Fibroblast of lung (primary cell): ENCODE results near the gene GPR3. TPM values are rescaled to one million over a fixed set of nuclear protein-coding genes. Genes with fewer than 3 reads are reported as not detected.
A peak's percentile ranks its signal among the peaks of the same experiment; 100 is the strongest.
"Not testable (repeated sequence)": the region's sequence is repeated elsewhere in the genome, so short reads cannot be mapped to it uniquely, and the experiment has no call there.

Experiments
- DNase-seq, 2 donors: peaks; one replicate each; pipeline versions ENCODE4 v3.0.0 to v3.0.0-alpha.2; 2010; ENCODE audit warnings: low read depth in 2 of 2
- H2AFZ ChIP-seq: 2 replicates; pipeline ENCODE4 v1.5.1; 2012; ENCODE audit warnings: low read length, control low read depth, inconsistent platforms
- H3K27ac ChIP-seq: 2 replicates; pipeline ENCODE4 v1.5.1; 2011; ENCODE audit warnings: low read length, control low read depth; ENCODE audit not compliant: insufficient read depth
- H3K27me3 ChIP-seq: 2 replicates; pipeline ENCODE4 v1.5.1; 2011; ENCODE audit warnings: mild to moderate bottlenecking, low read length; ENCODE audit not compliant: control insufficient read depth, insufficient read depth
- H3K36me3 ChIP-seq: 2 replicates; pipeline ENCODE4 v1.5.1; 2011; ENCODE audit warnings: low read length; ENCODE audit not compliant: control insufficient read depth, insufficient read depth
- H3K4me1 ChIP-seq: 2 replicates; pipeline ENCODE4 v1.5.1; 2011; ENCODE audit warnings: low read length; ENCODE audit not compliant: control insufficient read depth, insufficient read depth; ENCODE audit errors: extremely low read depth
- H3K4me2 ChIP-seq: 2 replicates; pipeline ENCODE4 v1.5.1; 2011; ENCODE audit warnings: low read length, control low read depth; ENCODE audit not compliant: insufficient read depth; ENCODE audit errors: extremely low read depth
- H3K4me3 ChIP-seq, 4 experiments: fragments of 200-600 bp in 1 of 4; sonication (generic) in 1 of 4; replicated peaks in 1 of 4; 2 replicates each; pipeline ENCODE4 v1.5.1; 2011 to 2016; ENCODE audit warnings: low read length in 4 of 4, low read depth in 3 of 4, mild to moderate bottlenecking in 3 of 4, control low read depth in 2 of 4, inconsistent platforms in 1 of 4, mixed read lengths in 1 of 4; ENCODE audit not compliant: insufficient read depth in 1 of 4; ENCODE audit errors: control extremely low read depth in 1 of 4
- H3K79me2 ChIP-seq: 2 replicates; pipeline ENCODE4 v1.5.1; 2012; ENCODE audit warnings: mild to moderate bottlenecking, low read length, inconsistent platforms; ENCODE audit not compliant: control insufficient read depth, insufficient read depth
- H3K9ac ChIP-seq: 2 replicates; pipeline ENCODE4 v1.5.1; 2011; ENCODE audit warnings: mild to moderate bottlenecking, low read length, control low read depth; ENCODE audit not compliant: insufficient read depth
- H3K9me3 ChIP-seq: 2 replicates; pipeline ENCODE4 v1.5.1; 2012; ENCODE audit warnings: low read depth, low read length; ENCODE audit not compliant: control insufficient read depth, insufficient read depth
- H4K20me1 ChIP-seq: 2 replicates; pipeline ENCODE4 v1.5.1; 2011; ENCODE audit warnings: low read length; ENCODE audit not compliant: control insufficient read depth, insufficient read depth; ENCODE audit errors: extremely low read depth
- CTCF ChIP-seq, 2 donors: IDR thresholded peaks in 1 of 2; conservative IDR thresholded peaks in 1 of 2; 1 replicate in 1 of 2; 2 replicates in 1 of 2; pipeline ENCODE4 v1.5.1; 2011 to 2012; ENCODE audit warnings: low read length in 2 of 2, control low read depth in 1 of 2, inconsistent platforms in 1 of 2, low read depth in 1 of 2, mild to moderate bottlenecking in 1 of 2
- EZH2 ChIP-seq: IDR thresholded peaks from 2 replicates; pipeline ENCODE4 v1.5.1; 2012; ENCODE audit warnings: low read length, control low read depth, mild to moderate bottlenecking; ENCODE audit errors: missing control alignments
- polyA plus RNA-seq, 2 donors: library from polyadenylated mRNA; depleted of rRNA in 1 of 2; stranded (reverse) in 1 of 2; unstranded in 1 of 2; fragments of >200 nt; gene quantifications; 2 replicates each; pipeline ENCODE4 v1.2.1, GENCODE V29; 2011 to 2012; ENCODE audit warnings: missing spikeins in 1 of 2
- total RNA-seq: library from RNA; depleted of rRNA; stranded (reverse); fragments of >200 nt; gene quantifications from 2 replicates; pipeline ENCODE4 v1.2.1, GENCODE V29; 2014

Gene GPR3
- total and polyA plus RNA-seq, 2 donors (not counting 1 experiment from before 2014, with no cell fraction given) = 0.17 to 0.82 TPM

- peaks cover 12% of the 10 kb centered on the region for H3K36me3 ChIP-seq
These were observed 12.7 kb downstream of the GPR3 start for GRCh38 chr1:27405074-27405473.

GRCh38 chr1:27405598-27406361 is 13.4 kb downstream of the GPR3 start:
- H2AFZ ChIP-seq, H4K20me1 ChIP-seq, H3K9me3 ChIP-seq, H3K79me2 ChIP-seq, H3K27me3 ChIP-seq, DNase-seq, H3K9ac ChIP-seq, H3K27ac ChIP-seq, H3K4me2 ChIP-seq, H3K4me3 ChIP-seq: not testable (repeated sequence)
- H3K36me3 ChIP-seq = peaks cover 12% of the 10 kb centered on the region
- H3K4me1 ChIP-seq = peaks cover 31% of the 10 kb centered on the region

More at GRCh38 chr1:27405074-27405473, 12.7 kb downstream of the GPR3 start:
- peak; percentile 76 to 88 for DNase-seq
- H3K9me3 ChIP-seq = no peaks in the 10 kb centered on the region
- TF ChIP-seq CTCF (conservative IDR thresholded peaks at IDR 0.05 in 1 of 2, IDR thresholded peaks at IDR 0.05 in 1 of 2; ENCODE audit: low read depth in 1 of 2, low read length in 2 of 2) (no peak), EZH2 (no peak)
- no peaks in the 10 kb centered on the region for H3K27me3 ChIP-seq
- H4K20me1 ChIP-seq = no peaks in the 10 kb centered on the region
- H3K79me2 ChIP-seq = no peaks in the 10 kb centered on the region
- H2AFZ ChIP-seq = no peak overlapping the region
- H3K27ac ChIP-seq = peak overlapping the region; percentile 49
- no peak overlapping the region for H3K4me2 ChIP-seq
- no peak overlapping the region for H3K4me3 ChIP-seq
- H3K4me1 ChIP-seq = peaks cover 31% of the 10 kb centered on the region
- no peak overlapping the region for H3K9ac ChIP-seq

- Histone ChIP-seq H3K4me1 (peaks cover 31% of the 10 kb centered on the region), H3K4me2 (no peak overlapping the region), H4K20me1 (no peaks in the 10 kb centered on the region), H3K9me3 (no peaks in the 10 kb centered on the region), H3K36me3 (peaks cover 12% of the 10 kb centered on the region), H3K27ac (no peak overlapping the region), H3K79me2 (no peaks in the 10 kb centered on the region), H2AFZ (no peak overlapping the region), H3K9ac (no peak overlapping the region), H3K4me3 (no peak overlapping the region), H3K27me3 (no peaks in the 10 kb centered on the region)
- no peak for TF ChIP-seq CTCF (conservative IDR thresholded peaks at IDR 0.05 in 1 of 2, IDR thresholded peaks at IDR 0.05 in 1 of 2; ENCODE audit: low read depth in 1 of 2, low read length in 2 of 2)
- no peak for TF ChIP-seq EZH2
- no peak for DNase-seq
These were observed 13.9 kb downstream of the GPR3 start for GRCh38 chr1:27406362-27406680.

GRCh38 chr1:27406791-27407190 is 14.4 kb downstream of the GPR3 start:
- peaks cover 12% of the 10 kb centered on the region for H3K36me3 ChIP-seq
- DNase-seq, H3K79me2 ChIP-seq, H3K9me3 ChIP-seq, H3K9ac ChIP-seq, H3K27me3 ChIP-seq, H4K20me1 ChIP-seq, H3K27ac ChIP-seq, H3K4me2 ChIP-seq, H3K4me3 ChIP-seq, H2AFZ ChIP-seq: not testable (repeated sequence)
- H3K4me1 ChIP-seq = peaks cover 31% of the 10 kb centered on the region
